Stimulated activated naive B cell treated with anti-CD40 and anti-IgM and Interleukin-4, amounts not matched to agents 10 μg/mL and 1 μg/mL and 100 μg/mL, for 72 hours (primary cell): ENCODE measurements around the gene OSMR.
A peak's percentile ranks its signal among the peaks of the same experiment; 100 is the strongest.
"Not testable (repeated sequence)": the region's sequence is repeated elsewhere in the genome, so short reads cannot be mapped to it uniquely, and the experiment has no call there.

Experiments used
- ATAC-seq, 2 donors: fragments of 150-1000 bp; cut with Tn5 transposase; replicated peaks; 2 replicates each; pipeline ENCODE4 v1.10.0; 2021; ENCODE audit warnings: moderate library complexity in 1 of 2
- DNase-seq: peaks from one replicate; pipeline ENCODE4 v3.0.0; 2021
- H3K27ac Mint-ChIP-seq: one replicate; pipeline ENCODE4 v1.8.0; 2022; ENCODE audit warnings: mild to moderate bottlenecking, mixed read lengths
- H3K27me3 Mint-ChIP-seq, 2 donors: one replicate each; pipeline ENCODE4 v1.8.0; 2022; ENCODE audit warnings: mixed read lengths in 2 of 2
- H3K36me3 Mint-ChIP-seq, 2 donors: one replicate each; pipeline ENCODE4 v1.8.0; 2022; ENCODE audit warnings: mixed read lengths in 2 of 2, mild to moderate bottlenecking in 1 of 2
- H3K4me1 Mint-ChIP-seq, 2 donors: one replicate each; pipeline ENCODE4 v1.8.0; 2022; ENCODE audit warnings: mixed read lengths in 2 of 2, mild to moderate bottlenecking in 1 of 2
- H3K4me3 Mint-ChIP-seq, 2 donors: one replicate each; pipeline ENCODE4 v1.8.0; 2022; ENCODE audit warnings: mild to moderate bottlenecking in 2 of 2, mixed read lengths in 2 of 2, moderate library complexity in 1 of 2
- H3K9me3 Mint-ChIP-seq, 2 donors: one replicate each; pipeline ENCODE4 v1.8.0; 2022; ENCODE audit warnings: mixed read lengths in 2 of 2, mild to moderate bottlenecking in 1 of 2

Gene OSMR

DNA sequence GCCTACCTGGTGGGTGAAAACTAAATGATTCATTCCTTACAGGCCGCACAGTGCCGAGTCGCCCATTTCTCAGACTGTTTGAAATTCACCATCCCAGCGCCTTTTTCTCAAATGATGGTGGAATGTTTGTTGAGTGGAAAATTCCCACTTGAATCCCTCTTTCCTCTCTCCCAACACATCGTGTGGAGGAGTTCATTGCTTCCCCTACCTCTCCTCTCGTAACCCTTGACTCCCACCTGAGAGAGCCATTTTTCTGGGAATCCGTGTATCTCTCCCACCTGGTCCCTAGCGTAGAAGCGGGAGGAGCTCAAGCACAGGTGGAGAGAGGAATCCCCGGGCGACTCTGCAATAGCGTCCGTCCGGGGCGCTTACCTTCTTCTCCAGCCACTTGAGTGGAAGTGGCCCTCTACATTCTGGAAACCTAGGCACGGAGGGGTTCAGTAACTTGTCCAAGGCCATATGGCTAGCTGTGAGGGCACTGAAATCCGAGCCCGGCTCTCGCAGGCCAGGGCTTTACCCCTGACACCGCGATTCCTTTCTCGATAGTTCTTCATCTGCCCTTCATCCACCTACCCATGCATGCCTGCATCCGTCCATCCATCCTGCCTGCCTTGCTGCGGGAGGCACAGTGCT is 683 bp downstream of the OSMR start:
- Mint-ChIP-seq H3K4me3 (peak overlapping the region; percentile 66 to 76), H3K4me1 (peaks cover 4 to 18% of the 10 kb centered on the region in 2 donors), H3K27me3 (peaks cover 46 to 59% of the 10 kb centered on the region in 2 donors), H3K9me3 (peaks cover 4 to 5% of the 10 kb centered on the region in 2 donors), H3K27ac (no peak overlapping the region), H3K36me3 (peaks cover 0 to 4% of the 10 kb centered on the region in 2 donors)
- ATAC-seq (no peak), DNase-seq (no peak)

DNA sequence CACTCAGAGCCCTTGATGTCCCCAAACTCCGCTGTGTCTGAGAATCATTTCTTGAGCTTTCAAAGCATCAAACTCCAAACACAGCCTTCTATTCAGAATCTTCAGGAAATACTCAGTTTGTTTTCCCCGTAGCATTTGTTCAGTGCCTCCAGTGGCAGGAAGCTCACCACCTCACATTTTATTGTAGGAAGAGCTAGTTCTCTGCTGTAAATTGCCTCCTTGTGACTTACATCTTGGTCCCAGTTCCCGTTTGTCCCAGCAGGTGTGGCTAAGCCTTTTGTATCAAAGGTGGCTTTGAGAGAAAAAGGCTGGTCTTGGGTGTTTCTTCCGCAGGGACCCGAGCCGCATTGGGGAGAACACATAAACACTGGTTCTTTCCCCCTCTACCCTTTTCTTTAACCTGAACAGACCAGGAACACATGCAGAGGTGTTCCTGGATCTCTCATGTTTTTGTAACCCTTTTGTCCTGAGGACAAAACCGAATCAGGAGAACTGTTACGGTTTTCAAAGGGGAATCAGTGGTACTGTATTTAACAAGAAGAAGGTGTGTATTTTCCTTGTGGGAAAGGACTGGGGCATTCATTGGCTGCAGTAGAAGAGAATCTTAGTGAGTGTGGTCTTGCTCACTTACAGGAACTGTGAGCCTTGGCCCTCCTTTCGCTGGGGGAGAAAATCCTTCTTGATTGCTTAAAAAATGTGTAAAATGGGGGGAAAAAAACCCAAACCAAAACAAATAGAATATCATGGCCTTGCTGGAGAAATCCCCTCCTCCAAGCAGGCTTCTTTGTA is 1.9 kb downstream of the OSMR start:
- Mint-ChIP-seq H3K36me3 (peaks cover 0 to 4% of the 10 kb centered on the region in 2 donors), H3K4me3 (no peak overlapping the region), H3K27me3 (peaks cover 41 to 59% of the 10 kb centered on the region in 2 donors), H3K9me3 (peaks cover 8 to 13% of the 10 kb centered on the region in 2 donors), H3K4me1 (peaks cover 4 to 18% of the 10 kb centered on the region in 2 donors), H3K27ac (no peak overlapping the region)
- no peak for DNase-seq
- ATAC-seq = no peak

DNA sequence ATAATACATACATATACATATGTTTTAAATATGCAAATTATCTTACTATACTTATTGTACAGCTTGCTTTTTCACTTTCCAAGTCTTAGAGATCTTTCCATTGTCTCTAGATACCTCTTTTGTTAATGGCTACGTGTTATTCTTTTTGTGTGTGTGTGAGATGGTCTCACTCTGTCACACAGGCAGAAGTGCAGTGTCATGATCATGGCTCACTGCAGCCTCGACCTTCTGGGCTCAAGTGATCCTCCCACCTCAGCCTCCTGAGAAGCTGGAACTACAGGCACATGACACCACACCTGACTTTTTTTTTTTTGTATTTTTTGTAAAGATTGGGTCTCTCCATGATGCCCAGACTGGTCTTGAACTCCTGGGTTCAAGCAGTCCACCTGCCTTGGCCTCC is 2.8 kb downstream of the OSMR start:
- ATAC-seq (no peak), DNase-seq (no peak)
- Mint-ChIP-seq H3K27ac (no peak overlapping the region), H3K27me3 (peaks cover 38 to 55% of the 10 kb centered on the region in 2 donors), H3K9me3 (peaks cover 8 to 13% of the 10 kb centered on the region in 2 donors), H3K36me3 (peaks cover 0 to 4% of the 10 kb centered on the region in 2 donors), H3K4me1 (peaks cover 4 to 18% of the 10 kb centered on the region in 2 donors), H3K4me3 (no peak overlapping the region)

DNA sequence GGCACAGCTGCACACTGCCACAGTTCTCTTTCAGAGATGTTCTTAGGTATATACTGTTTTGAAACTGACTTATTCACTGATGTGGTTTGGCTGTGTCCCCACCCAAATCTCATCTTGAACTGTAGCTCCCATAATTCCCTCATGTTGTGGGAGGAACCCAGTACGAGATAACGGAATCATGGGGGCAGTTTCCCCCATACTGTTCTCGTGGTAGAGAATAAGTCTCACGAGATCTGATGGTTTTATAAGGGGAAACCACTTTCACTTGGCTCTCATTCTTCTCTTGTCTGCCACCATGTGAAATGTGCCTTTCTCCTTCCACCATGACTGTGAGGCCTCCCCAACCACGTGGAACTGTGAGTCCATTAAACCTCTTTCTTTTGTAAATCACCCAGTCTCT is 5.8 kb downstream of the OSMR start:
- H3K27me3 Mint-ChIP-seq = peaks cover 22 to 51% of the 10 kb centered on the region in 2 donors
- not testable (repeated sequence) for H3K4me1 Mint-ChIP-seq, H3K4me3 Mint-ChIP-seq, H3K27ac Mint-ChIP-seq, DNase-seq, ATAC-seq, H3K36me3 Mint-ChIP-seq
- peaks cover 8 to 13% of the 10 kb centered on the region in 2 donors for H3K9me3 Mint-ChIP-seq

DNA sequence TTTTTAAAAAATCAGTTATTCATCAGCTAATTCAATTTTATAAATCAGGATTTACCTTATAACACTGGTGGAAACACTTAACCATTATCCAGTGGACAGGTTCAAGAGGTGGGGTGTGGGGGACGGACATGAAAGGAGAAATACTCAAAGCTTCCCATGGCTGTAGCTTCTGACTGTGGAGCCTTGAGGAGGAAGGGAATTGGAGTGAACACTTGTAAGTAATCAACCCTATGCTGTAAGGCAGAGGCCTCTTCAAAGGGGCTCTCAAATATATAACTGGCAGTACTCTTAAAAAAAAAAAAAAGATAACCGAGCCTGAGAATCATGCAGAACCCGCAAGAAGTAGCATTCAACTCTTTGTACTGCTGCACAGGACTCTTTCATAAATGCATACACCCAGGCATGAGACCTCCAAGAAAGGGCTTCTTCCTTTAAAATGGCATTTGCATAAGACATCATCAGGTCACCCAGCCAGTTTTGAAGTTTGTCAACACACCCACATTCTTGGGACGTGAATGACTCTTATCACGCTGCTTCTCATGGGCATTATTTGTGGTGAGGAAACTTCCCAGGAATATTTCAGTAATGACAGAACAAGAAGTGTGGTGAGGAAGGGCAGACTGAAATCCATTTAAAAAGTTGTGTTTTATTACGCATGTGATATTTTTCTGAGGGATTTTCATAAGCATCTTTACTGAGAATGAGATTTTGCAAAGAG is 8.1 kb downstream of the OSMR start:
- ATAC-seq (no peak), DNase-seq (no peak)
- Mint-ChIP-seq H3K4me1 (no peaks in the 10 kb centered on the region), H3K9me3 (peaks cover 11 to 13% of the 10 kb centered on the region in 2 donors), H3K4me3 (no peak overlapping the region), H3K36me3 (no peaks in the 10 kb centered on the region), H3K27ac (no peak overlapping the region), H3K27me3 (peaks cover 15 to 36% of the 10 kb centered on the region in 2 donors)

DNA sequence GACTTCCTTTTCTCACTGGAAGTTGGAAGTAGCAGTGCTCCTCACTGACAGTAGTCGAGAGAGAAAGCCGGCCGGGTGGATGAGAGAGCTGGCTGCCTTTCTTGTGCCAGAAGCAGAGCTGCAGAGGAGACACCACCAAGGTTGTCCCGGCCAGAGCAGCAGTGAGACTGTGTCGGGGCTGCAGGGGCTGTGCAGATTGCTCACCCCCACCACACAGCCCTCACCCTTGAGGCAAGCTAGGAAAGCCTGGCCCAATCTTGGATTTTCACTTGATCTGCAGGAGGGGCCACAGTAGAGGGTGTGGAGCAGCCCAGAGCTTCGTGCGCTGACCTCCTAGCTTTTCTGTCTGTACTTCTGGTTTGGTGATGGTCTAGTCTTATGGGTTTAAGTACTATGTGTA is 9.1 kb downstream of the OSMR start:
- ATAC-seq (no peak), DNase-seq (no peak)
- Mint-ChIP-seq H3K4me1 (no peaks in the 10 kb centered on the region), H3K27me3 (peaks cover 14 to 38% of the 10 kb centered on the region in 2 donors), H3K27ac (no peak overlapping the region), H3K9me3 (peaks cover 11 to 13% of the 10 kb centered on the region in 2 donors), H3K4me3 (no peak overlapping the region), H3K36me3 (no peaks in the 10 kb centered on the region)

DNA sequence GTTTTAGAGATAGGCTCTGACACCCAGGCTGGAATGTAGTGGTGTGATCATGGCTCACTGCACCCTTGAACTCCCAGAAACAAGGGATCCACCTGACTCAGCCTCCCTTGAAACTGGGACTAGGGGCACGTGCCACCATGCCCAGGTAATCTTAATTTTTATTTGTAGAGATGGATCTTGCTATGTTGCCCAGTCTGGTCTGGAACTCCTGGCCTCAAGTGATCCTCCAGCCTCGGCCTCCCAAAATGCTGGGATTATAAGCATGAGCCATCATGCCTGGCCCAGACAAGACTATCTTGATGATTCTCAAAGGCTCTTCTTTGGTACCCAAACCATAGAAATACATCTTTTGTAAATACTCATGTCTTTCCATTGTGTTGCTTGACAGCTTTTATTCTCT is 10.8 kb downstream of the OSMR start:
- H3K4me3 Mint-ChIP-seq = no peak overlapping the region
- no peak for DNase-seq
- peaks cover 6 to 9% of the 10 kb centered on the region in 2 donors for H3K9me3 Mint-ChIP-seq
- no peaks in the 10 kb centered on the region for H3K4me1 Mint-ChIP-seq
- peaks cover 14 to 28% of the 10 kb centered on the region in 2 donors for H3K27me3 Mint-ChIP-seq
- H3K36me3 Mint-ChIP-seq = no peaks in the 10 kb centered on the region
- no peak for ATAC-seq
- H3K27ac Mint-ChIP-seq = no peak overlapping the region

DNA sequence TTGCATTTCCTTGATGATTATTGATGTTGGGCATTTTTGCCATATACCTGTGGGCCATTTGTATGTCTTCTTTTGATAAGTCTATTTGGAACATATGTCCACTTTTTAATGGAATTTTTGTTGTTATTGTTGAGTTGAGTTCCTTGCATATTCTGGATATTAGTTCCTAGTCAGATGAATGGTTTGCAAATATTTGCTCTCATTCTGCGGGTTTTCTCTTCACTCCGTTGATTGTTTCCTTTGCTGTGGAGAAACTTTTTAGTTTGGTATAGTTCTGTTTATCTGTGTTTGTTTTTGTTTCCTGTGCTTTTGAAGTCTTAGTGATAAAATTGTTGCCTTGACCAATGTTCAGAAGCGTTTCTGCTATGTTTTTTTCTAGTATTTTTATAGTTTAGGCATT is 13.0 kb downstream of the OSMR start:
- H3K4me1 Mint-ChIP-seq = no peaks in the 10 kb centered on the region
- no peak for DNase-seq
- H3K27ac Mint-ChIP-seq = no peak overlapping the region

DNA sequence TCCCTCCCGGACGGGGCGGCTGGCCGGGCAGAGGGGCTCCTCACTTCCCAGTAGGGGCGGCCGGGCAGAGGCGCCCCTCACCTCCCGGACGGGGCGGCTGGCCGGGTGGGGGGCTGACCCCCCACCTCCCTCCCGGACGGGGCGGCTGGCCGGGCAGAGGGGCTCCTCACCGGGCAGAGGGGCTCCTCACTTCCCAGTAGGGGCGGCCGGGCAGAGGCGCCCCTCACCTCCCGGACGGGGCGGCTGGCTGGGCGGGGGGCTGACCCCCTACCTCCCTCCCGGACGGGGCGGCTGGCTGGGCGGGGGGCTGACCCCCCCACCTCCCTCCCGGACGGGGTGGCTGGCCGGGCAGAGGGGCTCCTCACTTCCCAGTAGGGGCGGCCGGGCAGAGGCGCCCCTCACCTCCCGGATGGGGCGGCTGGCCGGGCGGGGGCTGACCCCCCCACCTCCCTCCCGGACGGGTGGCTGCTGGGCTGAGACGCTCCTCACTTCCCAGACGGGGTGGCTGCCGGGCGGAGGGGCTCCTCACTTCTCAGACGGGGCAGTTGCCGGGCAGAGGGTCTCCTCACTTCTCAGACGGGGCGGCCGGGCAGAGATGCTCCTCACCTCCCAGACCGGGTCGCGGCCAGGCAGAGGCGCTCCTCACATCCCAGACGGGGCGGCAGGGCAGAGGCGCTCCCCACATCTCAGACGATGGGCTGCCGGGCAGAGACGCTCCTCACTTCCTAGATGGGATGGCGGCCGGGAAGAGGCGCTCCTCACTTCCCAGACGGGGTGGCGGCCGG is 16.4 kb downstream of the OSMR start:
- not testable (repeated sequence) for H3K36me3 Mint-ChIP-seq, DNase-seq, H3K4me1 Mint-ChIP-seq, H3K4me3 Mint-ChIP-seq, H3K27ac Mint-ChIP-seq, ATAC-seq
- Mint-ChIP-seq H3K27me3 (peaks cover 8 to 14% of the 10 kb centered on the region in 2 donors), H3K9me3 (peaks cover 14 to 20% of the 10 kb centered on the region in 2 donors)

More for the DNA sequence above, 13.0 kb downstream of the OSMR start:
- Mint-ChIP-seq H3K9me3 (peaks cover 2 to 7% of the 10 kb centered on the region in 2 donors), H3K27me3 (peaks cover 14 to 24% of the 10 kb centered on the region in 2 donors), H3K36me3 (no peaks in the 10 kb centered on the region), H3K4me3 (no peak overlapping the region)
- ATAC-seq = no peak

DNA sequence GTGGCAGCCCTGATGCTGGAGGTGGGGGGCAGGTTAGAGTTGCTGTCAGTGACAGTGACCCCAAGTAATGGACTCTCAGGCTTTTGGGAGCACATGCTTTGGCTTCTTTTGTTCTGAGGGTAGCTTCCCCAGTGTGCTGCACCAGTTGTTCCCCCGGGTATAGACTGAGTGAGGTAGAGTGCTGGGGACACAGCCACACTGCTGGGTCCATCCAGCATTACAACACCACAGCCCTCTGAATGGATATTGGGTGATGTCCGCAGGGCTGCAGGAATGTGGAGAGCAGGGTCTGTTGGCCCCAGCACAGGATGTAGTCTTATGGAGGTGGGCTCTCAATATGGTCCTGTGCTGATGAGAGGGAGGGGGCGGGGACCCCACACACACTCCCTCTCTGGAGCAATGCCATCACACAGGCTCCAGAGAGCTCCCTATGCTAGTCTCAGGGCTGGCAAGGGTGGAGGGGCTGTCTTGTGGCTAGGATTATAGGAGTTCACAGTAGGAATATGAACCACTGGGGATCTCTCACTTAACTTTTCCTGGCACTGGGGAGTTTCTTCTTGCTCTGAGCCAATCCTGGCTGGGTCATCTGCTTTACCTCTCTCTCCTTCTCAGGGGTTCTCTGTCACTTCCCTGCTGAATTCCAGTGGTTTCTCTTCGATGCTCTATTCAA is 20.7 kb downstream of the OSMR start:
- H3K27me3 Mint-ChIP-seq = peaks cover 10 to 16% of the 10 kb centered on the region in 2 donors
- H3K27ac Mint-ChIP-seq = no peak overlapping the region
- no peak for DNase-seq
- ATAC-seq = no peak
- no peak overlapping the region for H3K4me3 Mint-ChIP-seq
- peaks cover 14 to 17% of the 10 kb centered on the region in 2 donors for H3K9me3 Mint-ChIP-seq
- H3K4me1 Mint-ChIP-seq = no peaks in the 10 kb centered on the region
- H3K36me3 Mint-ChIP-seq = no peaks in the 10 kb centered on the region

DNA sequence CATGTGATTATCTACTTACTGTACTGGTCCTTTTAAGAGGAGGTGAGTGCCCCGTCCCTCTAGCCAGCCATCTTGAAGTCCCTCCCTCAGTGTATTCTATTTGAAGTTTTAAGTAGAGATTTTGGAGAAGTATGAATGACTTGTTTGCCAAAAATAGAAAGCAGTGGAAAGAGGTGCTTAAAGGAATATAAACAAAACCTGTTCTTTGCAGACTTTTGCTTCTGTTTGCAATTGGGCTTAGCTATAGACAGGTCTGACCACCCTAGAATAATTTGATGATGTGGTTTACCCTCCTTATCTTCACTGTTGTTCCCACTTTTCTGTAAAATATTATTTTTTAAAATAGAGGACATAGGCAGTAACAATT is 21.2 kb downstream of the OSMR start:
- DNase-seq (no peak), ATAC-seq (no peak)
- peaks cover 13 to 16% of the 10 kb centered on the region in 2 donors for H3K27me3 Mint-ChIP-seq
- H3K9me3 Mint-ChIP-seq = peaks cover 14 to 17% of the 10 kb centered on the region in 2 donors
- no peak overlapping the region for H3K27ac Mint-ChIP-seq
- H3K4me3 Mint-ChIP-seq = no peak overlapping the region
- no peaks in the 10 kb centered on the region for H3K4me1 Mint-ChIP-seq
- no peaks in the 10 kb centered on the region for H3K36me3 Mint-ChIP-seq

DNA sequence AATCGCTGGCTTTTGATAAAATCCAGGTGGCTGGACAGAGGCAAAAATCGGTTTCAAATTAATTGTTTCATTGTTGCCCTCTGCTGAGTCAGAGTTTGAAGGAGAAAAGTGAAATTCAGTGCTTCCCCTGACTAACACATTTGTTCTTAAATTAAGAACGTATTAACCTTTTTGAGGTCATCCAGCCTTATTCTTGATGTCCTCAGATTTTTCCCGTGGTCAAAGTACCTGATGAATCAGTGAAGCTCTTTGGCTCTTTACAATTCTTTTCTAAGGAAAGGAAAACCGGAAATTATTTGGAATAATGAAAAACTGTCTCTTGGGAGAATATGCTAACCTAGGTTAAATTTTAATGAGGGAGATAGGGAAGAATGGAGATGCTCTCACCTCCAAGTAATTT is 21.6 kb downstream of the OSMR start:
- no peak for ATAC-seq

DNA sequence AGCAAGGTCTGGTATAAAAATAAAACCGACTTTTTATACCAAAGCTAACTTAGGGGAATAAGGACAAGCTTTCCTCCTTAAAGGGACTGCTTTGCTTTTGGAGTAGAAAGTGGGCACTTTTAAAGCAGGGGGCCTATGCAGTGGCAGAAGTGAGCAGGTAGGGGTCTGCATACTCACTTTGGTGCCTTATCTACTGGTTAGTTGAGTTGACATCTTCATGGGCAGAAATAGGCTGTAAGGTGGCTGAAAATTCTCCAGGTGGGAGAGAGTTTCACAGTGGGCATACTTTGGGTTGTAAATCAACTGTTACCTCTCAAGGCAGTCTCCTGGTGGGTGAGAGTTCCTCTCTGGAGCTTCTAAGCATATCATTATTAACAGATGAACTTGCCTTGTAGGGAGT is 24.8 kb downstream of the OSMR start:
- DNase-seq (no peak), ATAC-seq (no peak)
- Mint-ChIP-seq H3K9me3 (peaks cover 1 to 2% of the 10 kb centered on the region in 2 donors), H3K27ac (no peak overlapping the region), H3K36me3 (no peaks in the 10 kb centered on the region), H3K4me1 (no peaks in the 10 kb centered on the region), H3K27me3 (peaks cover 21 to 28% of the 10 kb centered on the region in 2 donors), H3K4me3 (no peak overlapping the region)

More for the DNA sequence above, 21.6 kb downstream of the OSMR start:
- Mint-ChIP-seq H3K27me3 (peaks cover 13 to 16% of the 10 kb centered on the region in 2 donors), H3K27ac (no peak overlapping the region), H3K4me1 (no peaks in the 10 kb centered on the region), H3K9me3 (peaks cover 14 to 17% of the 10 kb centered on the region in 2 donors), H3K36me3 (no peaks in the 10 kb centered on the region), H3K4me3 (no peak overlapping the region)
- no peak for DNase-seq
